ENCODE measurements around the gene GOLGA6L24. TPM values are rescaled to one million over a fixed set of nuclear protein-coding genes. Genes with fewer than 3 reads are reported as not detected.
"Not testable (repeated sequence)": the region's sequence is repeated elsewhere in the genome, so short reads cannot be mapped to it uniquely, and the experiment has no call there.

Gene GOLGA6L24
- total and polyA plus RNA-seq, 7 donors, result not detected

DNA sequence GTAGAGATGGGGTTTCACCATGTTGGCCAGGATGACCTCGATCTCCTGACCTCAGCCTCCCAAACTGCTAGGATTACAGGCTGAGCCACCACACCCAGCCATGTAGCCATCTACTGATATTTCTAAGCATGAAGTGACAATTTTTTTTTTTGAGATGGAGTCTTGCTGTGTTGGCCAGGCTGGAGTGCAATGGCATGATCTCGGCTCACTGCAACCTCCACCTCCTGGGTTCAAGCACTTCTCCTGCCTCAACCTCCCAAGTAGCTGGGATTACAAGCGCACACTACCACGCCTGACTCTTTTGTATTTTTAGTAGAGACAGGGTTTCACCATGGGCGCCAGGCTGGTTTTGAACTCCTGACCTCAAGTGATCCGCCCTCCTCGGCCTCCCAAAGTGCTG lies 40.9 kb downstream of the GOLGA6L24 start:
- H3K27me3 ChIP-seq; H3K4me3 ChIP-seq; DNase-seq; H3K9me3 ChIP-seq; H3K27ac ChIP-seq; intact Hi-C loops (cut with DNase I); H3K4me1 ChIP-seq: not testable (repeated sequence)
- peaks cover 0 to 28% (median 0%) of the 10 kb centered on the region in 4 donors for H3K36me3 ChIP-seq
- 88 to 96% methylated on average over 7 of the region's 7 CpGs for WGBS, 2 donors

DNA sequence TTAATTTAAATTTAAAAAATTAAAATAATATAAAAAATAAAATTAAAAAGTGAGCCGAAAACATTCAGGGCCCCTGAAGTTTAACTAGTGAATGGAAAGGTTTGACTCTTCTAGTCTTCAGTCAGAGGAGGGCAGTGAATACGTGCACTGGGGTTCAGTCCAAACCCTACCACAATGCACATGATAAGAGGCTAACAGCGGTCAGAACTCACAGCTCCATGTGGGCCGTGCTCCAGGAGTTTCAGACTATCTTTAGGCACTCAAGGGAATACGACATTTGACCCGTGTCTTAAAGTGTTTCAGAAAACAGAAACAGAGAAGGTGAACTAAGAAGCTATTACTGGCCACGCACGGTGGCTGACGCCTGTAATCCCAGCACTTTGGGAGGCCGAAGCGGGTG lies 47.4 kb downstream of the GOLGA6L24 start:
- H3K4me3 ChIP-seq; H3K27me3 ChIP-seq; H3K4me1 ChIP-seq; DNase-seq; H3K9me3 ChIP-seq; H3K27ac ChIP-seq; intact Hi-C loops (cut with DNase I): not testable (repeated sequence)
- 88 to 89% methylated on average over 11 of the region's 11 CpGs for WGBS, 2 donors
- peaks cover 0 to 11% (median 0%) of the 10 kb centered on the region in 4 donors for H3K36me3 ChIP-seq

DNA sequence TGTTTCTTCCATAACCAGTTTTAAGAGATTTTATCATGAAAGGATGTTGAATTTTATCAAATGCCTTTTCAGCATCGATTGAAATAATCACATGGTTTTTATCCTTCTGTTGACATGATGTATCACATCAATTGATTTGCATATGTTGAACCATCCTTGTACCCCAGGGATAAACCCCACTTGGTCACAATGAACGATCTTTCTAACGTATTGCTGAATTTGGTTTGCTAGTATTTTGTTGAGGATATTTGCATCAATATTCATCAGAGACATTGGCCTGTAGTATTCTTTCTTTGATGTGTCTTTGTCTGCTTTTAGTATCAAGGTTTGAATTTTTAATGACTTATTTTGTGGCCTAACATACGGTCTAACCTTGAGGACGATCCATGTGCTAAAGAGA lies 49.2 kb downstream of the GOLGA6L24 start:
- H3K4me3 ChIP-seq; H3K4me1 ChIP-seq; H3K27ac ChIP-seq; H3K27me3 ChIP-seq; H3K9me3 ChIP-seq; DNase-seq; H3K36me3 ChIP-seq; intact Hi-C loops (cut with DNase I): not testable (repeated sequence)
- WGBS, 2 donors, result 98 to 100% methylated on average over 5 of the region's 5 CpGs

Small RNAs within 50 kb of the gene (small RNA-seq; reads per million reads assigned to genes)
- gene AC091304.5 (0 reads per million in 3 donors), gene RN7SL238P (0 reads per million in 3 donors)

Other genes with a start within 250 kb of the GOLGA6L24 start
- gene HERC2, start 35.9 kb downstream of the GOLGA6L24 start, total RNA-seq, result 10 to 100 TPM; 42.5 to 85.6 (median 52.5) TPM
- 10 to 100 TPM; 11.1 to 36.9 (median 15.0) TPM for gene HERC2, start 35.9 kb downstream of the GOLGA6L24 start, polyA plus RNA-seq
- gene GOLGA8F, start 20.6 kb upstream of the GOLGA6L24 start, total RNA-seq, result not detected
- gene GOLGA8F, start 20.6 kb upstream of the GOLGA6L24 start, polyA plus RNA-seq, result not detected
- gene GOLGA8G, start 174.9 kb upstream of the GOLGA6L24 start, total RNA-seq, result under 1 TPM in 1 of 4 donors, not detected in 3; 0.55 TPM
- gene GOLGA8G, start 174.9 kb upstream of the GOLGA6L24 start, polyA plus RNA-seq, result under 1 TPM in 1 of 3 donors, not detected in 2; under 0.01 TPM
- not detected for gene GOLGA6L25, start 195.5 kb upstream of the GOLGA6L24 start, total RNA-seq
- not detected for gene GOLGA6L25, start 195.5 kb upstream of the GOLGA6L24 start, polyA plus RNA-seq